Spleen (tissue), 11 donors: ENCODE measurements around the gene SIK3. TPM values are rescaled to one million over a fixed set of nuclear protein-coding genes. Genes with fewer than 3 reads are reported as not detected.

Experiments
- DNase-seq: peaks from one replicate; pipeline ENCODE4 v3.0.0-alpha.2; 2020
- H3K27ac ChIP-seq, 8 donors: fragments of 200-600 bp; sonication (generic) in 7 of 8; 1 replicate in 4 of 8; 2 replicates in 4 of 8; pipeline versions ENCODE4 v1.5.0 to v1.8.0; 2016 to 2021; ENCODE audit warnings: inconsistent platforms in 4 of 8, mild to moderate bottlenecking in 4 of 8, moderate library complexity in 1 of 8
- H3K27me3 ChIP-seq, 7 donors: fragments of 200-600 bp; sonication (generic) in 6 of 7; replicated peaks in 1 of 7; 1 replicate in 4 of 7; 2 replicates in 3 of 7; pipeline versions ENCODE4 v1.5.0 to v1.8.0; 2016 to 2021; ENCODE audit warnings: inconsistent platforms in 3 of 7, mild to moderate bottlenecking in 1 of 7
- H3K36me3 ChIP-seq, 6 donors: fragments of 200-600 bp; sonication (generic) in 5 of 6; 1 replicate in 4 of 6; 2 replicates in 2 of 6; pipeline versions ENCODE4 v1.5.0 to v1.8.0; 2016 to 2021; ENCODE audit warnings: inconsistent platforms in 2 of 6
- H3K4me1 ChIP-seq, 6 donors: fragments of 200-600 bp; sonication (generic) in 5 of 6; 1 replicate in 3 of 6; 2 replicates in 3 of 6; pipeline versions ENCODE4 v1.5.0 to v1.8.0; 2016 to 2021; ENCODE audit warnings: inconsistent platforms in 3 of 6
- H3K4me3 ChIP-seq, 8 donors: fragments of 200-600 bp; sonication (generic) in 7 of 8; 1 replicate in 4 of 8; 2 replicates in 4 of 8; pipeline versions ENCODE4 v1.5.0 to v1.8.0; 2016 to 2021; ENCODE audit warnings: inconsistent platforms in 4 of 8, mild to moderate bottlenecking in 4 of 8, moderate library complexity in 2 of 8
- H3K9me3 ChIP-seq, 8 donors: fragments of 200-600 bp; sonication (generic) in 7 of 8; 1 replicate in 4 of 8; 2 replicates in 4 of 8; pipeline versions ENCODE4 v1.5.0 to v1.8.0; 2016 to 2021; ENCODE audit warnings: inconsistent platforms in 4 of 8
- CTCF ChIP-seq, 11 experiments: fragments of 200-600 bp in 7 of 11; fragments of 450-650 bp in 4 of 11; sonication (generic) in 4 of 11; IDR thresholded peaks in 8 of 11; conservative IDR thresholded peaks in 3 of 11; 1 replicate in 7 of 11; 2 replicates in 4 of 11; pipeline versions ENCODE4 v1.4.0 to v1.8.0; 2016 to 2021; ENCODE audit warnings: antibody characterized with exemption in 11 of 11, inconsistent platforms in 4 of 11, mild to moderate bottlenecking in 1 of 11
- POLR2A ChIP-seq, 3 donors: fragments of 450-650 bp; IDR thresholded peaks; one replicate each; pipeline ENCODE4 v1.5.1; 2017; ENCODE audit warnings: antibody characterized with exemption in 3 of 3, mild to moderate bottlenecking in 1 of 3
- POLR2AphosphoS5 ChIP-seq, 3 donors: sonication (generic); formaldehyde crosslinking; IDR thresholded peaks; one replicate each; pipeline ENCODE4 v1.5.1; 2017; ENCODE audit warnings: antibody characterized with exemption in 3 of 3
- WGBS, 5 donors: extraction: QIAGEN DNeasy Blood & Tissue Kit in 3 of 5; methylation state at CpG; one replicate each; pipeline versions ENCODE4 v1.1.5 to v1.1.7; 2013 to 2018; 5-methylcytosine and 5-hydroxymethylcytosine counted together
- intact Hi-C: fragments of 100-400 bp; cut with DNase I; formaldehyde crosslinking; loops from one replicate; pipeline ENCODE4 v1.15.0; 2023; ENCODE audit warnings: low total_unique reads
- polyA plus RNA-seq, 3 donors: library from polyadenylated mRNA; stranded (reverse); fragments of 200-250 nt; gene quantifications; one replicate each; pipeline ENCODE4 v1.2.1, GENCODE V29; 2013
- total RNA-seq, 7 donors: library from RNA; depleted of rRNA in 3 of 7; stranded (reverse); fragments of >200 nt in 3 of 7; fragmentation: NEBNext Ultra II Directional in 4 of 7; extraction: Animal tissue kit (Norgen Biotek cat#: 25700) in 4 of 7; gene quantifications; one replicate each; pipeline versions ENCODE4 v1.1.0 to v1.2.1, GENCODE V29; 2016 to 2021
- donor health status: healthy with polysubstance abuse.
- donor health status: DM: no; HTN: no; CAD: no; lungs with moderate emphysema.
- donor health status: DM: no; HTN: no; CAD: no.
- donor health status: Bipolar disorder and iron deficiency.
- donor health status: healthy.
- donor health status: DM: no; HTN: no; CAD: no.
- donor health status: DM: yes; HTN: yes; CAD: no.

SIK3 gene
- total and polyA plus RNA-seq, 10 donors: 7.8 to 112 (median 67.6) TPM

GRCh38 chr11:116832350-116833290 is 265.6 kb downstream of the SIK3 start:
- Histone ChIP-seq H3K4me3 (no peak overlapping the region), H3K4me1 (peaks cover 9 to 29% (median 19%) of the 10 kb centered on the region in 6 donors), H3K36me3 (no peaks in the 10 kb centered on the region), H3K27me3 (peaks cover 0 to 8% (median 0%) of the 10 kb centered on the region in 7 donors), H3K27ac (no peak overlapping the region), H3K9me3 (no peaks in the 10 kb centered on the region)
- peak; percentile 61 for DNase-seq
- intact Hi-C loops: no loop called here
- TF ChIP-seq POLR2AphosphoS5 (IDR thresholded peaks at IDR 0.05) (no peak), CTCF (IDR thresholded peaks at IDR 0.05 in 8 of 11, conservative IDR thresholded peaks at IDR 0.05 in 3 of 11) (no peak), POLR2A (IDR thresholded peaks at IDR 0.05) (no peak)
- WGBS, 5 donors: 77 to 86% (median 78%) methylated on average over 5 to 13 of the region's 13 CpGs

- TF ChIP-seq POLR2AphosphoS5 (IDR thresholded peaks at IDR 0.05) (no peak), POLR2A (IDR thresholded peaks at IDR 0.05) (no peak), CTCF (IDR thresholded peaks at IDR 0.05 in 8 of 11, conservative IDR thresholded peaks at IDR 0.05 in 3 of 11) (no peak)
- Histone ChIP-seq H3K27ac (no peak overlapping the region), H3K9me3 (no peaks in the 10 kb centered on the region), H3K27me3 (peaks cover 0 to 8% (median 0%) of the 10 kb centered on the region in 7 donors), H3K4me3 (no peak overlapping the region), H3K36me3 (no peaks in the 10 kb centered on the region), H3K4me1 (peaks cover 9 to 24% (median 19%) of the 10 kb centered on the region in 6 donors)
- WGBS, 5 donors: 90 to 92% (median 91%) methylated on average over 6 to 7 of the region's 7 CpGs
- DNase-seq: peak; percentile 47
- intact Hi-C loops: no loop called here
These were observed 266.4 kb downstream of the SIK3 start for GRCh38 chr11:116831790-116832349.

GRCh38 chr11:116830184-116830912 is 267.9 kb downstream of the SIK3 start:
- no peak overlapping the region for H3K27ac ChIP-seq
- TF ChIP-seq CTCF (IDR thresholded peaks at IDR 0.05 in 8 of 11, conservative IDR thresholded peaks at IDR 0.05 in 3 of 11) (no peak), POLR2AphosphoS5 (IDR thresholded peaks at IDR 0.05) (no peak), POLR2A (IDR thresholded peaks at IDR 0.05) (no peak)
- no peaks in the 10 kb centered on the region for H3K36me3 ChIP-seq
- H3K4me3 ChIP-seq: no peak overlapping the region
- WGBS, 5 donors: 88 to 95% (median 92%) methylated on average over 16 to 17 of the region's 17 CpGs
- peak; percentile 66 for DNase-seq
- intact Hi-C loops: no loop called here
- no peaks in the 10 kb centered on the region for H3K9me3 ChIP-seq
- peaks cover 4 to 9% (median 7%) of the 10 kb centered on the region in 6 donors for H3K4me1 ChIP-seq
- H3K27me3 ChIP-seq: peaks cover 0 to 3% (median 0%) of the 10 kb centered on the region in 7 donors
